Bronchial epithelial cell (primary cell): Measurements from ENCODE around the gene TRAPPC2L. TPM values are rescaled to one million over a fixed set of nuclear protein-coding genes. Genes with fewer than 3 reads are reported as not detected.
A peak's percentile ranks its signal among the peaks of the same experiment; 100 is the strongest.

Experiments
- DNase-seq: peaks from one replicate; pipeline ENCODE4 v3.0.0-alpha.2; 2010; ENCODE audit warnings: low read depth
- FAIRE-seq: peaks from 2 replicates; lab custom pipeline; 2011; peaks lifted over from hg19 to GRCh38; lab: Jason Lieb, UNC
- H3K27me3 ChIP-seq: 2 replicates; pipeline ENCODE4 v1.5.1; 2011; ENCODE audit warnings: low read length; ENCODE audit not compliant: control insufficient read depth, insufficient read depth
- H3K36me3 ChIP-seq: 2 replicates; pipeline ENCODE4 v1.5.1; 2011; ENCODE audit warnings: low read length; ENCODE audit not compliant: control insufficient read depth, insufficient read depth
- H3K4me3 ChIP-seq: 2 replicates; pipeline ENCODE4 v1.5.1; 2011; ENCODE audit warnings: mild to moderate bottlenecking, low read depth, low read length, control low read depth
- CTCF ChIP-seq: IDR thresholded peaks from 2 replicates; pipeline ENCODE4 v1.5.1; 2011; ENCODE audit warnings: mild to moderate bottlenecking, moderate library complexity, low read length, control low read depth, inconsistent platforms; ENCODE audit not compliant: insufficient read depth, severe bottlenecking
- total RNA-seq: library from RNA; depleted of rRNA; stranded (reverse); fragments of >200 nt; gene quantifications from 2 replicates; pipeline ENCODE4 v1.2.1, GENCODE V29; 2014

Gene TRAPPC2L
- total RNA-seq, 1 donor from 2014 or later, result 65.0 TPM

GRCh38 chr16:88843256-88843655 is 13.7 kb upstream of the TRAPPC2L start:
- TF ChIP-seq CTCF, result no peak
- Histone ChIP-seq H3K4me3 (no peak overlapping the region), H3K36me3 (peaks cover 18% of the 10 kb centered on the region), H3K27me3 (no peaks in the 10 kb centered on the region)
- DNase-seq (no peak), FAIRE-seq (no peak)

DNA sequence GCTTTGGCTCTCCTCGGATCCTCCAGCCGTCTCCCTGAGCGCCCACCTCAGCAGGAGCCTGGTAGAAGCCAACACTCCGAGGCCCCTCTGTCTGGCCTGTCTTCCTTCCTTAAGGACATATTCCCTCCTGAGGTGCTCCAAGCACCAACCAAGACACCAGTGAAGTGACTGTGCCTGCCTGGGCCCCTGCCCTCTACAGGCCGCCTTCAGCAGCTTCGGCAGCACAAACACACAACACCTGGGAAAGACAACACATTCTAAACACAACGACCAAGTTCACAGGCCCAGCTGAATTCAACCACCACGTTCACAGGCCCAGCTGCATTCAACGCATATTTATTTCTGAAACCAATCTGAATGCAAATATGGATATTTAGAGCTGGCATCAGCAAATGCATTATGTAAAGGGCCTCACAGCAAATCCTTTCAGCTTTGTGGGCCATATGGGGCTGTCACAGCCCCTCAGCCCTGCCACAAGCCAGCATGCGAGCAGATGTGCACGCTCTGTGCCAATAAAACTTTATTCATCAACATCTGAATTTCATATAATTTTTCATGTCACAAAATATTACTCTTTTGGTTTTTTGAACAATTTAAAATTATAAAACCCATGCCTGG is 12.4 kb upstream of the TRAPPC2L start:
- no peak for TF ChIP-seq CTCF
- no peak overlapping the region for H3K4me3 ChIP-seq
- H3K36me3 ChIP-seq, result peaks cover 12% of the 10 kb centered on the region
- FAIRE-seq (no peak), DNase-seq (no peak)
- no peaks in the 10 kb centered on the region for H3K27me3 ChIP-seq

DNA sequence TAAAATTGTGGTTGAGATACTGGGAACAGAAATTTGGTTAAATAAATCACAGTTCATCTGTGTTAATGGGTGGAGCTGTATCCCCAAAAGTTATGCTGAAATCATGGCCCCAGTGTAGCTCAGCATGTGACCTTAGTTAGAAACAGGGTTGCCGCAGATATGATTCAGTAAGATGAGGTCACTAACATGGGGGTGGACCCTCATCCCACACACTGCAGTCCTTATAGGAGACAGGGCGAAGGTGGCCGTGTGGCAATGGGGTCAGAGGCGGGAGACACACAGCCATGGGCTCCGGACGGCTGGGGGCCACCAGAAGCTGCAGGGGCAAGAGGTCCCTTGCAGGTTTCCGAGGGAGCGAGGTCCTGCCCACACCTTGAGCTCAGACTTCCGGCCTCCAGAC is 10.8 kb upstream of the TRAPPC2L start:
- no peak for DNase-seq
- Histone ChIP-seq H3K4me3 (no peak overlapping the region), H3K36me3 (peaks cover 10% of the 10 kb centered on the region), H3K27me3 (no peaks in the 10 kb centered on the region)
- no peak for TF ChIP-seq CTCF
- peak; percentile 13 for FAIRE-seq

- DNase-seq (no peak), FAIRE-seq (no peak)
- no peaks in the 10 kb centered on the region for H3K27me3 ChIP-seq
- no peak for TF ChIP-seq CTCF
- H3K36me3 ChIP-seq, result peaks cover 10% of the 10 kb centered on the region
- no peak overlapping the region for H3K4me3 ChIP-seq
Measured at GRCh38 chr16:88847654-88848053, 9.3 kb upstream of the TRAPPC2L start.

DNA sequence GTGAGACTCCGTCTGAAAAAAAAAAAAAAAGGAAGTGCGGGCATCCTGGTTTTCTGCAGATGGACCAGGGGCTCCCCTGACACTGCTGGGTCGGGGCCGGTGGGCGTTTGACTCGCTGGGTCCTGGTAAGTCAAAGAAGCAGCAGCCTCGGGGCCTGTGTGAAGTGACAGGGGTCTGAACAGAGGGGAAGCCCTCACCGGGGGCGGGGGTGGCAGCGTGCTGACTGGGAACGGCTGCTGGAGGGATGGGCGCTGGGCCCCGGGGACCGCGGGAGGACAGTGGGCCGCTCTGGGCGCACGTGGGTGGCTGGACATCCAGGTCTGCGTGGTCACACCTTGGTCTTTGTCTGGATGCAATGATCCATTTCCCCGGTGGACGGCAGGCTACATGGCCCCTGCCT is 8.4 kb upstream of the TRAPPC2L start:
- TF ChIP-seq CTCF, result no peak
- Histone ChIP-seq H3K27me3 (no peaks in the 10 kb centered on the region), H3K4me3 (no peak overlapping the region), H3K36me3 (peaks cover 8% of the 10 kb centered on the region)
- no peak for DNase-seq
- no peak for FAIRE-seq
